ENCODE results near the gene NQO1. TPM values are rescaled to one million over a fixed set of nuclear protein-coding genes. Genes with fewer than 3 reads are reported as not detected.

NQO1 gene
- total RNA-seq, 1 donor from 2014 or later: 470 TPM

DNA sequence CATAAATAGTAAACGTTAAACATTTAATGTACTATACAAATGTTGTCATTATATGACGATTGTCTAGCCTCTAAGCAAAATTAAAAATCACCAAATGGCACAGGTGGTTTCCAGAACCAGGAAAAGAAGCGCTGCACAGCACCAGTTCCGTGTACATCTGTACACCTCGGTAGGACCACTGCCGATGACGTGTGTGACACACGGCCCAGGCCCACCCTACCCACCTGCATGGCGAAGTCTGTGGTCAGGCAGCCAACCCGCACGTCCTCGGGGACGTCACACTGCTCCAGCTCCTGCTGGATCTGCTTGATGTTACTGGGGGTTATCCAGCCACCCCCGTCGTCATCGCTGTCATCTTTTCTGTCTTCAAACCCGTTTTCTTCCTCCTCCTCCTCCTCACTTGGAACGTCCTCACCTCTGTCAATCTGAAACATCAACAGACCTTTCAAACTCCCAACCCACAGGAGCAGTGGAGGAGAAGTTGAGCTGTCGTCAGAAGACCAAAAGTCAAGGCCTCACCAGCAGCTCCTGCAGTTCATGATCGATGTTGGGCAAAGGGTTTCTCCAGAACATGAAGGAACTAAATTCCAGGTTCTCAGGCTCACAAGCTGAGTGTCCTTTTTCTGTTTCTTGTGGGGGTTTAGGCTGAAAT is 22.5 kb upstream of the NQO1 start:
- Mint-ChIP-seq H3K9me3 (ENCODE audit: unreplicated experiment) (no peaks in the 10 kb centered on the region), H3K36me3 (ENCODE audit: unreplicated experiment) (peaks cover 36% of the 10 kb centered on the region), H3K4me3 (ENCODE audit: unreplicated experiment) (no peak overlapping the region), H3K27ac (ENCODE audit: unreplicated experiment) (no peak overlapping the region), H3K27me3 (ENCODE audit: unreplicated experiment) (no peaks in the 10 kb centered on the region), H3K4me1 (ENCODE audit: unreplicated experiment) (peaks cover 12% of the 10 kb centered on the region)
- no peak for DNase-seq (ENCODE audit: extremely low spot score, unreplicated experiment)
- TF ChIP-seq, protein P1, sequence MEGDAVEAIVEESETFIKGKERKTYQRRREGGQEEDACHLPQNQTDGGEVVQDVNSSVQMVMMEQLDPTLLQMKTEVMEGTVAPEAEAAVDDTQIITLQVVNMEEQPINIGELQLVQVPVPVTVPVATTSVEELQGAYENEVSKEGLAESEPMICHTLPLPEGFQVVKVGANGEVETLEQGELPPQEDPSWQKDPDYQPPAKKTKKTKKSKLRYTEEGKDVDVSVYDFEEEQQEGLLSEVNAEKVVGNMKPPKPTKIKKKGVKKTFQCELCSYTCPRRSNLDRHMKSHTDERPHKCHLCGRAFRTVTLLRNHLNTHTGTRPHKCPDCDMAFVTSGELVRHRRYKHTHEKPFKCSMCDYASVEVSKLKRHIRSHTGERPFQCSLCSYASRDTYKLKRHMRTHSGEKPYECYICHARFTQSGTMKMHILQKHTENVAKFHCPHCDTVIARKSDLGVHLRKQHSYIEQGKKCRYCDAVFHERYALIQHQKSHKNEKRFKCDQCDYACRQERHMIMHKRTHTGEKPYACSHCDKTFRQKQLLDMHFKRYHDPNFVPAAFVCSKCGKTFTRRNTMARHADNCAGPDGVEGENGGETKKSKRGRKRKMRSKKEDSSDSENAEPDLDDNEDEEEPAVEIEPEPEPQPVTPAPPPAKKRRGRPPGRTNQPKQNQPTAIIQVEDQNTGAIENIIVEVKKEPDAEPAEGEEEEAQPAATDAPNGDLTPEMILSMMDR (IDR thresholded peaks at IDR 0.05): no peak

DNA sequence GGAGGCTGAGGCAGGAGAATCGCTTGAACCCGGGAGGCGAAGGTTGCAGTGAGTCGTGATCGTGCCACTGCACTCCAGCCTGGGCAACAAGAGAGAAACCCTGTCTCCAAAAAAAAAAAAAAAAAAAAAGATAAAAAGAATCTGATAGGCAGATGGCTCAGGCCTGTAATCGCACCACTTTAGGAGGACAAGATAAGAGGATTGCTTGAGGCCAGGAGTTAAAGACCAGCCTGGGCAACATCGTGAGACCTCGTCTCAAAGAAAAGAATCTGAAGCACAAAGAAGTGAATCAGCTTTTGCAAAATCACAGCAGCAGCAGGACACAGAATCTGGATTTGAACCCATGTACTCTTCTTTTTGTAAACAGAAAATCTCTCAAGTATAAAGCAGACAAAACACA is 20.8 kb upstream of the NQO1 start:
- Mint-ChIP-seq H3K27ac (ENCODE audit: unreplicated experiment) (no peak overlapping the region), H3K4me1 (ENCODE audit: unreplicated experiment) (peaks cover 7% of the 10 kb centered on the region), H3K4me3 (ENCODE audit: unreplicated experiment) (no peak overlapping the region), H3K36me3 (ENCODE audit: unreplicated experiment) (peaks cover 46% of the 10 kb centered on the region), H3K27me3 (ENCODE audit: unreplicated experiment) (no peaks in the 10 kb centered on the region), H3K9me3 (ENCODE audit: unreplicated experiment) (no peaks in the 10 kb centered on the region)
- DNase-seq (ENCODE audit: extremely low spot score, unreplicated experiment): no peak
- TF ChIP-seq, protein P1 (IDR thresholded peaks at IDR 0.05): no peak

DNA sequence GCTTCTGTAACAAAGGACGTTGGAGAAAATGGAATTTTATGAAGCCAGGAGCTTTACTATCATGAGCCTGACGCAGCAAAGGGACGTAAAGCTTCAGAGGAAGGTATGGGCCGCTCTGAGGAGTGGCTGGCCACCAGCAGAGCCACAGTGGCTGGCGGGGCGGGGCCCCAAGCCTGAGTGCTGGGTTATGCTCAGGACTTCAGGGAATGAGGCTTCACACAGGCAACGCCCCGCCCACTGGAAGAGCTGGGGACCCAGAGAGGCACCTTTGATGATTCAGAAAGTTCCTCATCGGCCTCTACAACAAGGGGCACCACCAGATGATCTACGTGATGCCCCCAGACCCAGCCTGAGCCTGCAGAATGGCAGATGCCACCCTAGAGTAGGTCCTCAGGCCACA is 19.6 kb upstream of the NQO1 start:
- H3K36me3 Mint-ChIP-seq (ENCODE audit: unreplicated experiment): peaks cover 51% of the 10 kb centered on the region

DNA sequence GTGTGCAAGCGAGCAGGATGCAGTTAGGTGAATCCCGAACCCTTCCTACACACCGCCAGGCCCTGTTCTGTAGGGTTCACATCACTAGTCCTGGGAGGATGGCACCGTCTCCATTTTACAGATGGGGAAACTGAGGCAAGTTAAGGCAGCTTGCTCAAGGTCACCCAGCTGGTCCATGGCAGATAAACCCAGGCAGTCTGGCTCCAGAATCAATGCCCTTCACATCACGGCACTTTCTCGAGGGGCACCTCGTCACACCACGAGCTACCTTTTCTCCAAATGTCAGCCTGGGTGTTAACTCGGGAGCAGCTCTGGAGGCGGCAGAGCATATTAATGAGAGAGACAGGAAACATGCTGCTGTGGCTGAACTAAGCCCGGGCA is 18.9 kb upstream of the NQO1 start:
- H3K4me1 Mint-ChIP-seq (ENCODE audit: unreplicated experiment): peaks cover 20% of the 10 kb centered on the region
- no peak overlapping the region for H3K27ac Mint-ChIP-seq (ENCODE audit: unreplicated experiment)
- peaks cover 50% of the 10 kb centered on the region for H3K36me3 Mint-ChIP-seq (ENCODE audit: unreplicated experiment)
- no peaks in the 10 kb centered on the region for H3K27me3 Mint-ChIP-seq (ENCODE audit: unreplicated experiment)
- no peak for DNase-seq (ENCODE audit: extremely low spot score, unreplicated experiment)
- no peak overlapping the region for H3K4me3 Mint-ChIP-seq (ENCODE audit: unreplicated experiment)
- H3K9me3 Mint-ChIP-seq (ENCODE audit: unreplicated experiment): no peaks in the 10 kb centered on the region
- TF ChIP-seq, protein P1 (IDR thresholded peaks at IDR 0.05): no peak

More for the DNA sequence above, 19.6 kb upstream of the NQO1 start:
- Mint-ChIP-seq H3K9me3 (ENCODE audit: unreplicated experiment) (no peaks in the 10 kb centered on the region), H3K4me1 (ENCODE audit: unreplicated experiment) (peaks cover 18% of the 10 kb centered on the region), H3K4me3 (ENCODE audit: unreplicated experiment) (no peak overlapping the region), H3K27ac (ENCODE audit: unreplicated experiment) (no peak overlapping the region), H3K27me3 (ENCODE audit: unreplicated experiment) (no peaks in the 10 kb centered on the region)
- TF ChIP-seq, protein P1 (IDR thresholded peaks at IDR 0.05): no peak
- no peak for DNase-seq (ENCODE audit: extremely low spot score, unreplicated experiment)

DNA sequence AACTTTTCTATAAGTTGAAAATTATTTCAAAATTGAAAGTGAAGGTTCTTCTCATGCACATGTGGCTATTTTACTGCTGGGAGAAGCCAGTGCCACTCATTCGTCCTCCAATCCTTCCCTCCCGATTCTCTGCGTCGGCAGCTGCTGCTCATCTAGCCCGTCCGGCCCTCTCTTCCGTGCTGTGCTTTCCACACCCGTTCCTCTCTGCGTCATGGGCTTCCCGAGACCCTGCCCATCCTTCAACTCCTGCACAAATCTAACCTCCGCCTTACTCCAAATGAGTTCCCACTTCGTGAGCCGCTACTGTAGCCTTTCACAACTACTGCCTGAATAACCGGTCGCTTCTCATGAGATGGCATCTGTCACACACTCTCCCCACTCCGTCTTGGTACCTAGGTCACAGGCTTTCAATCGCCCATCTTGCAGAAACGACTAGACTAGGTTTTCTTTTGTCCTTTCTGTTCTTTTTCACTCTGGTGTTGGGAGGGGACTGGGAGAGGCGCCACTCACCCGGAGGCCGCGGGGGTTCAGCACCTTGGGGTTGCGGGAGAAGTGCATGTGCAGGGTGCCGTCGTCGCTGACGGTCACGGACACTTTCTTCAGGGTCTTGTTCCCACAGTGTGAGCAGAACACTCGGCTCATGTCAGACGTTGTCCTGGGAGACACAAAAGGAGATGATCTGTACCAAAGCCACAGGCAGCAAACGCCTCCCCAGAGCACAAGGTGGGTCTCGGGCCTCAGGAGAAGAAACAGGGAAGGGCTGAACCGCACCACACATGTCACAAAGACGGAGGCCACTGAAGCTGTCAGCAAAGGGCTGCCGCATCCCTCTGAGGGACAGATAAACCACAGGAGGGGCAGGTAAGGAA is 18.2 kb upstream of the NQO1 start:
- Mint-ChIP-seq H3K27ac (ENCODE audit: unreplicated experiment) (no peak overlapping the region), H3K4me3 (ENCODE audit: unreplicated experiment) (no peak overlapping the region), H3K9me3 (ENCODE audit: unreplicated experiment) (no peaks in the 10 kb centered on the region), H3K36me3 (ENCODE audit: unreplicated experiment) (peaks cover 51% of the 10 kb centered on the region), H3K4me1 (ENCODE audit: unreplicated experiment) (peaks cover 22% of the 10 kb centered on the region), H3K27me3 (ENCODE audit: unreplicated experiment) (no peaks in the 10 kb centered on the region)
- no peak for DNase-seq (ENCODE audit: extremely low spot score, unreplicated experiment)
- TF ChIP-seq, protein P1 (IDR thresholded peaks at IDR 0.05): no peak

Measured in osteocyte (in vitro differentiated cells).